22Rv1 (cell line): ENCODE results near the gene KIFC3.

Experiments used
- ZFX ChIP-seq: fragments of 450-650 bp; IDR thresholded peaks from 2 replicates; pipeline ENCODE4 v1.6.1; 2017; ENCODE audit warnings: antibody characterized with exemption, borderline replicate concordance
- TF ChIP-seq, protein P1 (sequence below): fragments of 450-650 bp; IDR thresholded peaks from 2 replicates; pipeline ENCODE4 v1.5.1; 2017; ENCODE audit warnings: mild to moderate bottlenecking

DNA sequence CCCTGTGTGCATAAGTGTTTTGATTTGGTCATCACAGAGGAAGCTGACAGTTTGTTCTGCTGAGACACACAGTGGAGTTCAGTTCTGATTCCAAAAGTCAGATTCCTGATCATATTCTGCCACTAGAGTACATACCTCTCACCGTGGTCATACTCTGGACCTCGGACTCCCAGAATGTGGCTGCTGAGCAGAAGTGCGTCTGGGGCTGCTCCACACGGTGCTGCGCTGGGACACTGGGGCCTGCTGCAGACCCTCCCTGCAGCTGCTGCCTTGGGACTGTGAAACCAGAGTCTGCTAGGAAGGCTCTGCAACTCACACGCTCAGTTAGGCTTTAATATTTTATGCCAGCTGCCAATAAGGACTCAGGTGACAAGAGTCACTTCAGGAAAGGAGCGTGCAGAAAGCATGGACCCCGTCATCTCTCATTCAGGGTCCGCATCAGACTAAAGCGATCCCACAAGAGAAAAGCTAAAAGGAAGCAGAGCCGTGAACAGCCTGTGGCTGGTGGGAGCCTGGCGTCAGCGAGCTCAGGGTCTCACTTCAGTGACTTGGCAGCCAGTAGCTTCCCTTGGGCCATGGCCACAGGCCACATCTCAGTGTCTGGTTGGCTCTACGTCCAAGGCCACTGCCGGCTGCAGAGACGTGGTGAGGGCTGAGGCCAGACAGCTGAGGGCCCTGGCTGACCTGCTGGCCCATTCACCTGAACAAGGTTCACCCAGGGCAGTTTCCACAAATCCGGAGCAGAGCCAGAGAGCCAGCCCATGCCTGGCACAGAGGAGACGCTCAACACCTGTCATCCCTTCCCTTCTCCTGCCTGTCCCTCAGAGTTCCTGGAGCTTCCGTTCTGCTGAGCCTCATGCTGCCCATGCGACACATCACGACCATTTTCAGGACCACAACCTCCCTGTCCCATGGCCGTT lies 24.7 kb upstream of the KIFC3 start:
- TF ChIP-seq, protein P1, sequence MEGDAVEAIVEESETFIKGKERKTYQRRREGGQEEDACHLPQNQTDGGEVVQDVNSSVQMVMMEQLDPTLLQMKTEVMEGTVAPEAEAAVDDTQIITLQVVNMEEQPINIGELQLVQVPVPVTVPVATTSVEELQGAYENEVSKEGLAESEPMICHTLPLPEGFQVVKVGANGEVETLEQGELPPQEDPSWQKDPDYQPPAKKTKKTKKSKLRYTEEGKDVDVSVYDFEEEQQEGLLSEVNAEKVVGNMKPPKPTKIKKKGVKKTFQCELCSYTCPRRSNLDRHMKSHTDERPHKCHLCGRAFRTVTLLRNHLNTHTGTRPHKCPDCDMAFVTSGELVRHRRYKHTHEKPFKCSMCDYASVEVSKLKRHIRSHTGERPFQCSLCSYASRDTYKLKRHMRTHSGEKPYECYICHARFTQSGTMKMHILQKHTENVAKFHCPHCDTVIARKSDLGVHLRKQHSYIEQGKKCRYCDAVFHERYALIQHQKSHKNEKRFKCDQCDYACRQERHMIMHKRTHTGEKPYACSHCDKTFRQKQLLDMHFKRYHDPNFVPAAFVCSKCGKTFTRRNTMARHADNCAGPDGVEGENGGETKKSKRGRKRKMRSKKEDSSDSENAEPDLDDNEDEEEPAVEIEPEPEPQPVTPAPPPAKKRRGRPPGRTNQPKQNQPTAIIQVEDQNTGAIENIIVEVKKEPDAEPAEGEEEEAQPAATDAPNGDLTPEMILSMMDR: no peak
- TF ChIP-seq ZFX: no peak
